ENCODE data around the gene TMEM132C.

TMEM132C gene

GRCh38 chr12:128286970-128287369, 20.0 kb downstream of the TMEM132C start:
- Histone ChIP-seq H2AK5ac (ENCODE audit: low read length, severe bottlenecking) (no peak overlapping the region), H2AFZ (ENCODE audit: low read depth, low read length) (no peak overlapping the region), H3K79me1 (replicated peaks; ENCODE audit: low read length, poor library complexity, severe bottlenecking) (no peaks in the 10 kb centered on the region), H2BK15ac (ENCODE audit: low read depth, poor library complexity, severe bottlenecking) (no peak overlapping the region), H4K91ac (ENCODE audit: low read length) (no peak overlapping the region), H2BK5ac (ENCODE audit: low read depth, low read length, poor library complexity, severe bottlenecking) (no peak overlapping the region), H3K9ac (ENCODE audit: low read length) (no peak overlapping the region), H3K23ac (ENCODE audit: low read length in 2 of 2) (no peak overlapping the region), H2BK12ac (ENCODE audit: low read length in 2 of 2) (no peak overlapping the region), H3K27ac (ENCODE audit: low read length, poor library complexity, severe bottlenecking) (no peak overlapping the region), H3K18ac (ENCODE audit: low read depth in 1 of 2, low read length in 2 of 2) (no peak overlapping the region), H2BK120ac (ENCODE audit: low read depth, low read length) (no peak overlapping the region), H3K4me2 (ENCODE audit: low read length, poor library complexity, severe bottlenecking) (no peak overlapping the region), H3K4me3 (ENCODE audit: insufficient read depth in 1 of 2, low read depth in 1 of 2, low read length in 2 of 2) (no peak overlapping the region), H3K36me3 (ENCODE audit: control insufficient read depth in 1 of 2, insufficient read depth in 2 of 2, low read depth in 1 of 2, low read length in 2 of 2) (no peaks in the 10 kb centered on the region), H3K27me3 (ENCODE audit: control insufficient read depth in 1 of 2, insufficient read depth in 1 of 2, low read length in 2 of 2) (no peaks in the 10 kb centered on the region), H4K8ac (ENCODE audit: low read length) (no peak overlapping the region), H3K4me1 (ENCODE audit: control insufficient read depth, insufficient read depth, low read depth, low read length) (peaks cover 2% of the 10 kb centered on the region), H3K14ac (ENCODE audit: low read length in 2 of 2) (no peak overlapping the region), H3K4ac (ENCODE audit: low read depth in 1 of 2, low read length in 2 of 2) (no peak overlapping the region), H3K9me3 (ENCODE audit: control insufficient read depth, low read length) (peaks cover 8% of the 10 kb centered on the region)
- no peak for DNase-seq
- WGBS = 71% methylated on average over 1 of the region's 1 CpG

- H3K36me3 ChIP-seq (ENCODE audit: control insufficient read depth in 1 of 2, insufficient read depth in 2 of 2, low read depth in 1 of 2, low read length in 2 of 2) = no peaks in the 10 kb centered on the region
These were observed 21.4 kb downstream of the TMEM132C start for GRCh38 chr12:128288357-128288756.

DNA sequence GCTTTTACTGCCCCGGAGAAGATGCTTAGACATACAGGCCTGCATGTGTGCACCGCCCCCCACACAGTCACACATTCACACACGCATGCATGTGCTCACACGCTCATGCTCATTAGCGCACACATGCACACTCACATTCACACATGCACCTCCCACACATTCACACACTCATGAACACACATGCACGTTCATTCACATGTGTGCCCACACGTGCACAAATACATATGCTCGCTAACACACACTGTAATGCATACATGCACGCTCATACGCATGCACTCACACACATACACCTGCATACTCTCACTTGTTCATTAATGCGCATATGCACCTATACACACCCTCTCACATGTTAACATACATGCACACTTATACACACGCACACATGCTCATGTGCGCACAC, 21.9 kb downstream of the TMEM132C start:
- no peak overlapping the region for H3K27ac ChIP-seq (ENCODE audit: low read length, poor library complexity, severe bottlenecking)
- H3K9me3 ChIP-seq (ENCODE audit: control insufficient read depth, low read length) = no peaks in the 10 kb centered on the region
- H2BK120ac ChIP-seq (ENCODE audit: low read depth, low read length) = no peak overlapping the region
- no peak overlapping the region for H3K9ac ChIP-seq (ENCODE audit: low read length)
- no peaks in the 10 kb centered on the region for H3K79me1 ChIP-seq (replicated peaks; ENCODE audit: low read length, poor library complexity, severe bottlenecking)
- H2BK15ac ChIP-seq (ENCODE audit: low read depth, poor library complexity, severe bottlenecking) = no peak overlapping the region
- no peak overlapping the region for H4K8ac ChIP-seq (ENCODE audit: low read length)
- H3K23ac ChIP-seq (ENCODE audit: low read length in 2 of 2) = no peak overlapping the region
- H2BK5ac ChIP-seq (ENCODE audit: low read depth, low read length, poor library complexity, severe bottlenecking) = no peak overlapping the region
- no peak overlapping the region for H3K14ac ChIP-seq (ENCODE audit: low read length in 2 of 2)
- H3K4me2 ChIP-seq (ENCODE audit: low read length, poor library complexity, severe bottlenecking) = no peak overlapping the region
- no peak overlapping the region for H4K91ac ChIP-seq (ENCODE audit: low read length)
- no peak overlapping the region for H2BK12ac ChIP-seq (ENCODE audit: low read length in 2 of 2)
- no peak overlapping the region for H2AFZ ChIP-seq (ENCODE audit: low read depth, low read length)
- 87% methylated on average over 13 of the region's 13 CpGs for WGBS
- no peaks in the 10 kb centered on the region for H3K27me3 ChIP-seq (ENCODE audit: control insufficient read depth in 1 of 2, insufficient read depth in 1 of 2, low read length in 2 of 2)
- H3K18ac ChIP-seq (ENCODE audit: low read depth in 1 of 2, low read length in 2 of 2) = no peak overlapping the region
- no peak overlapping the region for H2AK5ac ChIP-seq (ENCODE audit: low read length, severe bottlenecking)
- H3K36me3 ChIP-seq (ENCODE audit: control insufficient read depth in 1 of 2, insufficient read depth in 2 of 2, low read depth in 1 of 2, low read length in 2 of 2) = no peaks in the 10 kb centered on the region
- H3K4me1 ChIP-seq (ENCODE audit: control insufficient read depth, insufficient read depth, low read depth, low read length) = peaks cover 2% of the 10 kb centered on the region
- H3K4ac ChIP-seq (ENCODE audit: low read depth in 1 of 2, low read length in 2 of 2) = no peak overlapping the region
- H3K4me3 ChIP-seq (ENCODE audit: insufficient read depth in 1 of 2, low read depth in 1 of 2, low read length in 2 of 2) = no peak overlapping the region
- DNase-seq = no peak

More at GRCh38 chr12:128288357-128288756, 21.4 kb downstream of the TMEM132C start:
- H3K4me1 ChIP-seq (ENCODE audit: control insufficient read depth, insufficient read depth, low read depth, low read length) = peaks cover 2% of the 10 kb centered on the region
- no peaks in the 10 kb centered on the region for H3K27me3 ChIP-seq (ENCODE audit: control insufficient read depth in 1 of 2, insufficient read depth in 1 of 2, low read length in 2 of 2)
- H2AK5ac ChIP-seq (ENCODE audit: low read length, severe bottlenecking) = no peak overlapping the region
- no peak overlapping the region for H4K8ac ChIP-seq (ENCODE audit: low read length)
- no peak overlapping the region for H3K27ac ChIP-seq (ENCODE audit: low read length, poor library complexity, severe bottlenecking)
- no peak for DNase-seq
- no peak overlapping the region for H3K9ac ChIP-seq (ENCODE audit: low read length)
- H2BK15ac ChIP-seq (ENCODE audit: low read depth, poor library complexity, severe bottlenecking) = no peak overlapping the region
- H3K4me3 ChIP-seq (ENCODE audit: insufficient read depth in 1 of 2, low read depth in 1 of 2, low read length in 2 of 2) = no peak overlapping the region
- no peak overlapping the region for H3K23ac ChIP-seq (ENCODE audit: low read length in 2 of 2)
- H3K14ac ChIP-seq (ENCODE audit: low read length in 2 of 2) = no peak overlapping the region
- no peak overlapping the region for H3K4ac ChIP-seq (ENCODE audit: low read depth in 1 of 2, low read length in 2 of 2)
- no peak overlapping the region for H2BK120ac ChIP-seq (ENCODE audit: low read depth, low read length)
- H2BK5ac ChIP-seq (ENCODE audit: low read depth, low read length, poor library complexity, severe bottlenecking) = no peak overlapping the region
- peaks cover 2% of the 10 kb centered on the region for H3K9me3 ChIP-seq (ENCODE audit: control insufficient read depth, low read length)
- no peak overlapping the region for H4K91ac ChIP-seq (ENCODE audit: low read length)
- no peak overlapping the region for H3K18ac ChIP-seq (ENCODE audit: low read depth in 1 of 2, low read length in 2 of 2)
- no peak overlapping the region for H2BK12ac ChIP-seq (ENCODE audit: low read length in 2 of 2)
- no peak overlapping the region for H3K4me2 ChIP-seq (ENCODE audit: low read length, poor library complexity, severe bottlenecking)
- H3K79me1 ChIP-seq (replicated peaks; ENCODE audit: low read length, poor library complexity, severe bottlenecking) = no peaks in the 10 kb centered on the region
- no peak overlapping the region for H2AFZ ChIP-seq (ENCODE audit: low read depth, low read length)
- 35% methylated on average over 2 of the region's 2 CpGs for WGBS

GRCh38 chr12:128290938-128291337, 24.0 kb downstream of the TMEM132C start:
- peaks cover 2% of the 10 kb centered on the region for H3K4me1 ChIP-seq (ENCODE audit: control insufficient read depth, insufficient read depth, low read depth, low read length)
- no peak overlapping the region for H3K18ac ChIP-seq (ENCODE audit: low read depth in 1 of 2, low read length in 2 of 2)
- no peak overlapping the region for H2AK5ac ChIP-seq (ENCODE audit: low read length, severe bottlenecking)
- no peaks in the 10 kb centered on the region for H3K27me3 ChIP-seq (ENCODE audit: control insufficient read depth in 1 of 2, insufficient read depth in 1 of 2, low read length in 2 of 2)
- H3K14ac ChIP-seq (ENCODE audit: low read length in 2 of 2) = no peak overlapping the region
- no peak overlapping the region for H4K8ac ChIP-seq (ENCODE audit: low read length)
- no peak overlapping the region for H2BK15ac ChIP-seq (ENCODE audit: low read depth, poor library complexity, severe bottlenecking)
- DNase-seq = no peak
- no peak overlapping the region for H2AFZ ChIP-seq (ENCODE audit: low read depth, low read length)
- no peak overlapping the region for H4K91ac ChIP-seq (ENCODE audit: low read length)
- no peak overlapping the region for H3K4ac ChIP-seq (ENCODE audit: low read depth in 1 of 2, low read length in 2 of 2)
- H3K27ac ChIP-seq (ENCODE audit: low read length, poor library complexity, severe bottlenecking) = no peak overlapping the region
- WGBS = 61% methylated on average over 5 of the region's 6 CpGs
- H3K9ac ChIP-seq (ENCODE audit: low read length) = no peak overlapping the region
- H3K4me2 ChIP-seq (ENCODE audit: low read length, poor library complexity, severe bottlenecking) = no peak overlapping the region
- H2BK12ac ChIP-seq (ENCODE audit: low read length in 2 of 2) = no peak overlapping the region
- H2BK5ac ChIP-seq (ENCODE audit: low read depth, low read length, poor library complexity, severe bottlenecking) = no peak overlapping the region
- H3K9me3 ChIP-seq (ENCODE audit: control insufficient read depth, low read length) = no peaks in the 10 kb centered on the region
- H3K36me3 ChIP-seq (ENCODE audit: control insufficient read depth in 1 of 2, insufficient read depth in 2 of 2, low read depth in 1 of 2, low read length in 2 of 2) = no peaks in the 10 kb centered on the region
- H3K4me3 ChIP-seq (ENCODE audit: insufficient read depth in 1 of 2, low read depth in 1 of 2, low read length in 2 of 2) = no peak overlapping the region
- no peaks in the 10 kb centered on the region for H3K79me1 ChIP-seq (replicated peaks; ENCODE audit: low read length, poor library complexity, severe bottlenecking)
- H2BK120ac ChIP-seq (ENCODE audit: low read depth, low read length) = no peak overlapping the region
- no peak overlapping the region for H3K23ac ChIP-seq (ENCODE audit: low read length in 2 of 2)
